ENCODE data around the gene AMPH. TPM values are rescaled to one million over a fixed set of nuclear protein-coding genes. Genes with fewer than 3 reads are reported as not detected.

The AMPH gene
- total RNA-seq, 4 donors from 2014 or later = 3.5 to 37.0 (median 10.9) TPM

DNA sequence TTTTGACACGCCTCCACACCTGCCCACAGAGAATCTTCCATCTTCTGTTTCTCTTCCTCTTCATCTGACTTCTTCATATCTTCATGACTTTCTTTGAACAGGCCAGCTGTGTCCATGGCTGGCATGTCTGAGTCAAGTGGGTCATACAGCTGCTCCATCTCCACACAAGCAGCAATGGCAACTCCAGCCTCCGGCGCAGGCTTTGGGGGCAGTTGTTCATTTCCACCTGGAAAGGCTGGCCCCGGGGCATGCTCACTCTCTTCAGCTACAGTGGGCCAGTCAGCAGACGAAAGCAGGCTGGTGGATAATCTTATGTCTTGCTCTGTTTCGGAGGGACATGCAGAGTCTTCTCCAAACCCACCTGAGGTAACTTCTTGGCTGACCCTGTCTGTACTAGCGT is 202.1 kb downstream of the AMPH start:
- WGBS, 2 donors = 95 to 98% methylated on average over 7 of the region's 7 CpGs
- H3K4me3 ChIP-seq = no peak overlapping the region
- TF ChIP-seq EP300 (IDR thresholded peaks at IDR 0.05) (no peak), POLR2A (IDR thresholded peaks at IDR 0.05) (no peak)
- TF ChIP-seq, protein P1, sequence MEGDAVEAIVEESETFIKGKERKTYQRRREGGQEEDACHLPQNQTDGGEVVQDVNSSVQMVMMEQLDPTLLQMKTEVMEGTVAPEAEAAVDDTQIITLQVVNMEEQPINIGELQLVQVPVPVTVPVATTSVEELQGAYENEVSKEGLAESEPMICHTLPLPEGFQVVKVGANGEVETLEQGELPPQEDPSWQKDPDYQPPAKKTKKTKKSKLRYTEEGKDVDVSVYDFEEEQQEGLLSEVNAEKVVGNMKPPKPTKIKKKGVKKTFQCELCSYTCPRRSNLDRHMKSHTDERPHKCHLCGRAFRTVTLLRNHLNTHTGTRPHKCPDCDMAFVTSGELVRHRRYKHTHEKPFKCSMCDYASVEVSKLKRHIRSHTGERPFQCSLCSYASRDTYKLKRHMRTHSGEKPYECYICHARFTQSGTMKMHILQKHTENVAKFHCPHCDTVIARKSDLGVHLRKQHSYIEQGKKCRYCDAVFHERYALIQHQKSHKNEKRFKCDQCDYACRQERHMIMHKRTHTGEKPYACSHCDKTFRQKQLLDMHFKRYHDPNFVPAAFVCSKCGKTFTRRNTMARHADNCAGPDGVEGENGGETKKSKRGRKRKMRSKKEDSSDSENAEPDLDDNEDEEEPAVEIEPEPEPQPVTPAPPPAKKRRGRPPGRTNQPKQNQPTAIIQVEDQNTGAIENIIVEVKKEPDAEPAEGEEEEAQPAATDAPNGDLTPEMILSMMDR (IDR thresholded peaks at IDR 0.05) = no peak
- H3K27me3 ChIP-seq = no peaks in the 10 kb centered on the region
- no peaks in the 10 kb centered on the region for H3K36me3 ChIP-seq
- no peaks in the 10 kb centered on the region for H3K9me3 ChIP-seq
- H3K27ac ChIP-seq = no peak overlapping the region
- no peak for DNase-seq (ENCODE audit: low spot score in 2 of 2)
- H3K4me1 ChIP-seq = no peaks in the 10 kb centered on the region

DNA sequence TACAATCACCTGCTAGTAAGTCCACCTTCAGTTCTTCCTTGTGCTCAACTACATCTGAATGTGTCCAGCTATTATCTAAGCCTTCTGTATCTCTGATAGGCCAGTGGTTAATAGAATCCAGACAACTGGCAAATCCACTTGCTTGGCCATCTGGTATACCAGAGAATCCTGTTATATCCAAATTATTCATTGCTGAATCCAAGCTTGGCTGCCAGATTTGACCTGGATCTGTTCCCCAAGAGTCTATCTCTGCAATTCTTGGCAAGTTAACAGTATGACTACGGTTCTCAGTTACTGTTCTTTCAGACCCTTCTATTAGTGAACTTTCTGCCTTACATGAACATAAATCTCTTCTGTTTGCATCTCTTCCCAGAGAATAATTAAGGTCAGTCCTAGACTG is 203.1 kb downstream of the AMPH start:
- H3K27me3 ChIP-seq = no peaks in the 10 kb centered on the region
- H3K4me1 ChIP-seq = no peaks in the 10 kb centered on the region
- no peaks in the 10 kb centered on the region for H3K9me3 ChIP-seq
- no peak for TF ChIP-seq EP300 (IDR thresholded peaks at IDR 0.05)
- TF ChIP-seq, protein P1 (IDR thresholded peaks at IDR 0.05) = no peak
- no peak for TF ChIP-seq POLR2A (IDR thresholded peaks at IDR 0.05)
- no peak overlapping the region for H3K27ac ChIP-seq
- 21 to 23% methylated on average over 1 of the region's 1 CpG for WGBS, 2 donors
- H3K36me3 ChIP-seq = no peaks in the 10 kb centered on the region
- no peak overlapping the region for H3K4me3 ChIP-seq
- no peak for DNase-seq (ENCODE audit: low spot score in 2 of 2)

DNA sequence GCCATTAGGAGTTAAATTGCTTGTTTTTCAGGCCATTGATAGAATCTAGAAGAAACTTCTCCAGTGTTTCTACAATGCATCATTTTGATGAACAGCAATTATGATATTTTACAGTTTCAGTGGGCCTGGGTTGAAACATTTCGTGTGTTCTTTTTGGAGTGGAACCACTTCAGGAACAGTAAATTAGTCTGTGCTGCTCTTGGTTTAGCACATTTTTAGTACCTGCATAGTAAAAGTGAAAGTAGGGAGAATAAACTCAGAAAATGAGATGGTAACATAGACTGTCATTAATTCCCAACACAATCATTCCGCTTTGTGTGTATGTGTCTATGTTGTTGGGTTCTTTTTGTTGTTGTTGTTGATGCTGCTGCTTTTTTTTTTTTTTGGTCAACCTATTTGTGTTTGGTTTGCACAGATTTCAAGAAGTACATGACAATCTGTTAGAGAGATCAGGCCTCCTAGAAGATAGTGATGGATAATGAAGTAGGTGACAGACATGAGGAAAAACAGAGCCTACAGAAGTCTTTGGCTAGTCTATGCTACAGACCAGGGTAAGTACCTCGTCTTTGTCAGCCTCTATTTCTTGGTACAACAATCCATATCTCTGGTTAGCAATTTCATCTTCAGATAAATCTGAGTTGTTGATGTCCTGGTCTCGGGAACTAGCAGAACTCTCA is 203.8 kb downstream of the AMPH start:
- no peaks in the 10 kb centered on the region for H3K36me3 ChIP-seq
- no peak for DNase-seq (ENCODE audit: low spot score in 2 of 2)
- H3K27ac ChIP-seq = no peak overlapping the region
- no peak for TF ChIP-seq POLR2A (IDR thresholded peaks at IDR 0.05)
- TF ChIP-seq EP300 (IDR thresholded peaks at IDR 0.05) = no peak
- TF ChIP-seq, protein P1 (IDR thresholded peaks at IDR 0.05) = no peak
- no peaks in the 10 kb centered on the region for H3K9me3 ChIP-seq
- no peak overlapping the region for H3K4me3 ChIP-seq
- H3K4me1 ChIP-seq = no peaks in the 10 kb centered on the region
- H3K27me3 ChIP-seq = no peaks in the 10 kb centered on the region
- WGBS, 2 donors = 65 to 74% methylated on average over 4 of the region's 4 CpGs

DNA sequence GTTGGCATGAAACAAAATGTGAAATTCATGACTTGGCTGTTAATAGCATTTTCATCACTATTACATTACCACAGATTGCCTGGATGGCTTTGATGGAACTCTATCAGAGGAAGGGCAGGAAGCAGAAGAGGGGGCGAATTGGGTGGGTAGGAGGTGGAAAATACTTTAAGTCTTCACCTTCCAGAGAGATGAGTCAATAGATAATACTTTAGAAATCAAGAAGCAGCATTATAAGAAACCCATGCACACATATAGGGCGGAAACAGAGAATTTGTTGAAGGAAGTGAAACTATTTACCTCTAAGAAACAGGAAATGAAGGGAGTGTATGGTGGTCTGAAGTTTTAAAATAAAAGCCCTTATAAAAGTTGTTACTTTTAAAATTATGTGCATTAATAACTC is 205.7 kb downstream of the AMPH start:
- TF ChIP-seq, protein P1 (IDR thresholded peaks at IDR 0.05) = no peak
- TF ChIP-seq POLR2A (IDR thresholded peaks at IDR 0.05) = no peak
- no peak for TF ChIP-seq EP300 (IDR thresholded peaks at IDR 0.05)
- Histone ChIP-seq H3K27ac (no peak overlapping the region), H3K9me3 (no peaks in the 10 kb centered on the region), H3K36me3 (no peaks in the 10 kb centered on the region), H3K4me3 (no peak overlapping the region), H3K4me1 (no peaks in the 10 kb centered on the region), H3K27me3 (no peaks in the 10 kb centered on the region)
- WGBS, 2 donors = 78 to 89% methylated on average over 2 of the region's 2 CpGs
- no peak for DNase-seq (ENCODE audit: low spot score in 2 of 2)

DNA sequence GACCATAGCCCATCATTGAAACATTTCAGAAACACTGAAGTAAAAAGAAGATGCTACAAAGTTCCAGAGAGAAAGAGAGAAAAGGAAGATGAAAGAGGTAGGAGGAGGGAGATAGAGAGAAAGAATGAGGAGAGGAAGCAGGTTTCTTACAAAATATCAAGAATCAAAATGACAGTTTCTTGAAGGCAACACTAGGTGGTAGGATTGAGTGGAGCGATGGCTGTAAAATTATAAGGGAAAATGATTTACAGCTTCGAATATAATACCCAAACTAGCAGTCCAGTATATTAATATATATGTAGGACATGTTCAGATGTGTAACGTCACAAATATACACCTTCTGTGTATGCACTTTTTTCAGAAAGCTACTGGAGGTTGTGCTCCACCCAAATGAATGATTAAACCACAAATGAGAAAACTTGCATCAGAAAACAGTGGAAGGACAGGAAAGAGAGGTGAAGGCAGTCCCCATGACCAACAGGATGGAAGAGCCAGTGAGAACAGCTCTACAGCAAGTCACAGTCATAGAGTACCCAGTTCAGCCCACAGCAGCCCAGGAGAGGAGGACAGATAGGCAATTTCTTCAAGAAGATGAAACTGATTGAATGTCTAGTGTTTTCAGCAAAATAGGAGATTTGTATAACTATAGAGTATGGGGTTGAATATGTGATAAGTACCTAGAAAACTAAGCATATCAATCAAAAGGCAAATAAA is 206.3 kb downstream of the AMPH start:
- H3K4me1 ChIP-seq = no peaks in the 10 kb centered on the region
- WGBS, 2 donors = 81 to 87% methylated on average over 3 of the region's 3 CpGs
- TF ChIP-seq, protein P1 (IDR thresholded peaks at IDR 0.05) = no peak
- no peak for TF ChIP-seq EP300 (IDR thresholded peaks at IDR 0.05)
- TF ChIP-seq POLR2A (IDR thresholded peaks at IDR 0.05) = no peak
- H3K27me3 ChIP-seq = no peaks in the 10 kb centered on the region
- H3K36me3 ChIP-seq = no peaks in the 10 kb centered on the region
- no peak for DNase-seq (ENCODE audit: low spot score in 2 of 2)
- no peaks in the 10 kb centered on the region for H3K9me3 ChIP-seq
- H3K27ac ChIP-seq = no peak overlapping the region
- no peak overlapping the region for H3K4me3 ChIP-seq

Measured in tibial nerve (tissue), 4 donors.